SH-SY5Y (cell line): ENCODE results near the gene CD101.

Experiments
- GATA2 ChIP-seq: IDR thresholded peaks from 2 replicates; pipeline ENCODE4 v1.6.1; 2011; ENCODE audit warnings: mild to moderate bottlenecking, low read depth, low read length
- GATA3 ChIP-seq: IDR thresholded peaks from 2 replicates; pipeline ENCODE4 v1.6.1; 2011; ENCODE audit warnings: low read depth, mild to moderate bottlenecking, low read length, moderate library complexity

The CD101 gene

DNA sequence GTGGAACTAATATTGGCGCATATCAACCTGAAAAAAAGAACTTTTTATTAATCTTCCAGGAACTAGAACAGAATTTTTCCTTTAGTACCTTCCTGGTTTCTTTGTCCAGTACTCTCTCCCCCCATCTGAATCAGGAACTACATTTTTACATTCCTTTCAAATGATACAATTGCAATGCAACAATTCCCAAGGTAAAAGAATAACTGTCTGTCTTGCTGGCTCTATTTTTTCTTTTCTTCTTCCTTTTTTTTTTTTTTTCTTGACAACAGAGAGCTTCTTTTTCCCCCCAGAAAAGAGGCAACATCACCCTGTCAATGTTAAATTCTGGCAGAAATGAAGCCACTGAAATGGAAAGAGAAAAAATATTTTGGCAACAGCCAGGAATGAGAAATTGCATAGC lies 4.5 kb upstream of the CD101 start:
- TF ChIP-seq GATA3: no peak
- no peak for TF ChIP-seq GATA2

- no peak for TF ChIP-seq GATA3
- TF ChIP-seq GATA2: no peak
These were observed 3.9 kb upstream of the CD101 start for GRCh38 chr1:116997636-116998035.

DNA sequence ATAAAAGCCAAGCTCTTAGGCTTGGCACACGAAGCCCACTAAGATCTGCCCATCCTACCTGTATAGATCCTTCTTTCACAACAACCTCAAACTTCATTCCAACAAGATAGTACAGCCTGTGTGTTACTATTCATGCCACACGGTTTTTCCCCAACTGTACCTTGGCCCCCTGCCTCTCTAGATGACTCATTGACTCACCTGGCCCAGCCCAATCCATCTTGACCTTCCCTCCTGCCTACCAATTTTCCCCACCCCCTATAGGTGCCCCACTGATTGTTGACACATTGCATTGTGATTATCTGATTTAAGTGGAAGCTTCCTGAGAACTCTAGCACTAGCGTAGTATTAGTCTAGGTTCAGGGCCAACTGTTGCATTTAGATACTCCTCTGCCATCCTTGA lies 2.0 kb upstream of the CD101 start:
- TF ChIP-seq GATA3: no peak
- TF ChIP-seq GATA2: no peak

DNA sequence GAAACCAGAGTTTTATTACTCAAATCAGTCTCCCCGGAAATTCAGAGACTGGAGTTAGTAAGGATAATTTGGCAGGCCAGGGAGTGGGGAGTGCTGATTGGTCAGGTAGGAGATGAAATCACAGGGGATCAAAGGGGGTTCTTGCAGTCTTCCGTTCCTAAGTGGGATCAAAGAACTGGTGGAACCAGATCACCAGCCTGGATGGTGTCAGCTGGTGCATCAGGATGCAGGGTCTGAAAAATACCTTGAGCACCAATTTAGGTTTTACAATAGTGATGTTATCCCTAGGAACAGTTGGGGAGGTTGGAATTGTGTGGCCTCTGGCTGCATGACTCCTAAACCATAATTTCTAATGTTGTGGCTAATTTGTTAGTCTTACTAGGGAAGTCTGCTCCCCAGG lies 1.4 kb upstream of the CD101 start:
- TF ChIP-seq GATA2: no peak
- no peak for TF ChIP-seq GATA3

DNA sequence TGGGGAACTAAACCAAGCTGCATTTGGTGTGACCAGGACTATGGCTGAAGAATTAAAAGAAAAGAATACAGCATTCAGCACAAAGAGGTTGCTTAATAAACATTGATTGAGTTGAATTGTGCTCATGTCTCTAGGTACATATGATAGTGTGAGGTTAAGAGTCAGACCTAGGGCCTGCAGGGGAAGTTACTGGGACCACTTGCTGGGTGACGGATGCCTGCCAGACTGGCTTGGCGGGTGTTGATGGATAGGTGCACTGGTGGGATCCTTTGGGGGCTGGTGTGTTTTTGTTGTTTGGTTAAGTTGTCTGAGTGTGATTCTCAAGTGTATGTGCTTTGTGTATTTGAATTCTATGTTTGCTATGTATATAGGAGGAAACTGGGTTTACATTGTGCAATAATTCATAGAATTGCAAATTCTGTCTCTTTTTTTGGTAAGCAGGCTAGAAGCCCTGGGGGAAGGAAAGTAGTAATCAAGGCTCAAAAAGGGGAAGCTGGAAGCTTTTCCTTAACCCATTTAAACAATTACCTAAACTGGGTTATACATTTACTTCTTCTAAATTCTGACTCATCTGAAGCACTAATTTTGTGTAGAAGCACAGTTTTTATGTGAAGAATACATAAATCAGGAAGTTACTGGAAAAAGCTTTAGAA lies 1.8 kb downstream of the CD101 start:
- TF ChIP-seq GATA3 (no peak), GATA2 (no peak)

- TF ChIP-seq GATA3 (no peak), GATA2 (no peak)
These were observed 6.1 kb downstream of the CD101 start for GRCh38 chr1:117007719-117008013.

DNA sequence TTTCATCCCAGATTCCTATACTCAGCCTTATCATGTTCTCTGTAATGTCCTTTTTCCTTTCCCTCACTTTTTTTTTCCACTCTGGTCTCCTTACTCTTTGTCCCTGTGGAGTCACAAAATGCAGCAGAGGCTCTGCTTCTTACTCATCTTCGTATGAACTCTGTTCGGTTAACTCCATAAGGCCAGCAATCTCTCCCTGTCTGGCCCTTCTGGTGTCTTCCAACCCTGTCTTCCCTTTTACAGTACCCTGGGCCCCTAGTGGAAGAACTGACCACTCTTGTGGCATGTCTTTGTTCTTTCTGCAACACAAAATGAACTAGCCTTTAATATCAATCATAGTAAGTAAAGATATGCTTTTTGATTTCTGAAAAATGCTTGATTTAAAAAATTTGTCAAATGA lies 7.1 kb downstream of the CD101 start:
- TF ChIP-seq GATA3: no peak
- no peak for TF ChIP-seq GATA2

- no peak for TF ChIP-seq GATA2
- TF ChIP-seq GATA3: no peak
These were observed 7.6 kb downstream of the CD101 start for GRCh38 chr1:117009132-117009531.

GRCh38 chr1:117010310-117010969 lies 8.9 kb downstream of the CD101 start:
- TF ChIP-seq GATA2 (no peak), GATA3 (no peak)

DNA sequence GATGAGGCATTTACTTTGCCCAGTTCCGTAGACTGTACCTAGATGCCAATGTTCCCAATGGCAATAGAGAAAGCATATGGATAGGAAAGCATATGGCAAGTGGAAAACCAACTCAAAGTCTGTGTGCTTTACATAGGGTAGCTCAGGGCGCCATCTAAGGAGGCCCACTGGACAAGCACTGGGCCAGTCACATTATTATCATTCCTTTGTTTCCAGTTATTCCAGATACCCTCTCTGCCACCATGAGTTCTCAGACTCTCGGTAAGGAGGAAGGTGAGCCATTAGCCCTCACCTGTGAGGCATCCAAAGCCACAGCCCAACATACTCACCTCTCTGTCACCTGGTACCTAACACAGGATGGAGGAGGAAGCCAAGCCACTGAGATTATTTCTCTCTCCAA lies 9.8 kb downstream of the CD101 start:
- TF ChIP-seq GATA2: no peak
- no peak for TF ChIP-seq GATA3

GRCh38 chr1:117013309-117013858 lies 11.8 kb downstream of the CD101 start:
- TF ChIP-seq GATA2: no peak
- TF ChIP-seq GATA3: no peak

GRCh38 chr1:117014209-117014608 lies 12.6 kb downstream of the CD101 start:
- no peak for TF ChIP-seq GATA3
- no peak for TF ChIP-seq GATA2

GRCh38 chr1:117015724-117016123 lies 14.2 kb downstream of the CD101 start:
- TF ChIP-seq GATA2 (peak; percentile 37; the same call in 1 of the 2 replicates), GATA3 (no peak)

GRCh38 chr1:117017062-117017461 lies 15.5 kb downstream of the CD101 start:
- TF ChIP-seq GATA3 (no peak), GATA2 (no peak)

DNA sequence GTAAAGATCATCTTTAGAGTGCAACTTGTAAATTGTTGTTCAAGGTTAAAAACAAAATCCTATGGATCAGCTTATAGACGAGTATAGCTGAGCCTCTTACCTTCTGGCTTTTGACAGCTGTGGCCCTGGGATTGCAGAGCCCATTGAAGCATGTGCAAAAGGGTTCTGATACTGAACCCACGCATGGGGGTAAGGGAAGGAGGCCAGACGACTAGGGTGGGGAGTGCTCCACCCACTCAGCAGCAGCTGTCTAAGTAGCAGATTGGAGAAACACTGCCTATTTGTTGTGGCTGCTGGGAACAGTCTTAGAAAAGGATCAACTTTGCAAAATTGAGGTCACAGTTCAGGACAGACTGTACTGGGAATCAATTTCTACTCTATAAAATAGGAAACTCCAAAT lies 16.1 kb downstream of the CD101 start:
- TF ChIP-seq GATA2: no peak
- no peak for TF ChIP-seq GATA3

DNA sequence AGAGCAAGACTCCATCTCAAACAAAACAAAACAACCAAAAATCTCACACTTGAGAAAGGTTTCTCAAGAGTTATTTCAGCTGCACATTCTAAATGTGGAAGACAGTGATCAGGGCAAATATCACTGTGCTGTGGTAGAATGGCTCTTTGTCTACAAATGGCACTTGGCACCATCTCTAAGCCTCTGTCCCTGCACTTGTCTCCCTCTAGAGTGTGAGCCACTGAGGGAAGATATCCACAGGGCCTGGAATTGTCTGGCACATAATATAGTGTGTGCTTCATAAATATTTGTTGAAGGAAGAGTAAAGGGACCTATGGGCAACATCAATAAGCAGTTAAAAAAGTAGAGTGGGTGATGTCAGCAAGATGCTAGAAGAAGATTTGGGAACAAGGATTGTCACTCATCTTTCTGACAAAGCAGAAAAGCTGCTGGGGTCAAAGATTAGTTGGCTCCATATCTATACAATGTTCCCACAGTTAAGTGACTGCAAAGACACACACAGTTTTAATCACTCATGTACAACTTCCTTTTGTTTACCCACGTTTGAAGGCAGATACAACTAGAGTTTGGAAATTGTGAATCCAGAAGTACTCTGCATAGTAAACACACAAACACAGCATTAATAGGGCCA lies 19.1 kb downstream of the CD101 start:
- TF ChIP-seq GATA3: no peak
- no peak for TF ChIP-seq GATA2

GRCh38 chr1:117022114-117022513 lies 20.6 kb downstream of the CD101 start:
- peak; percentile 94 for TF ChIP-seq GATA2
- peak; percentile 82 for TF ChIP-seq GATA3
